ENCODE results near the gene PHEX. TPM values are rescaled to one million over a fixed set of nuclear protein-coding genes. Genes with fewer than 3 reads are reported as not detected.

The PHEX gene
- total and polyA plus RNA-seq, 2 experiments from 2014 or later, result 0.05 to 0.21 TPM

DNA sequence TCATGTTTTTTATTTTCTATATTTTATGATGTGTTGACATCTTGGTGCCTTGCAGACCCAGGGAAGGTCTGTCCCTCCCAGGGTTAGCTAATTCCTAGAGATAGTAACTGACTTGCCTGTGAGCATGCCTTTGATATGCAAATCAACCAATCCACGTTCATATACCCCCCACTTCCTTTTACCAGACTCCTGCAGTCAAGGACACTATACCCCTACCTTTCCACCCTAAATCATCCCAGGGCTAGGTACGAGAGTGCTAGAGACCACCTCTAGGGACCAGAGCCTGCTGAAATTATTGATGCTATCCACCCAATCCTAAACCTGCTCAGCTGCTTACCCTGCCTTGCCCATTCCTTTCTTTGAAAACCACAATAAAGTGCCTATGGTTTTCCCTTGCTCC is 7.5 kb upstream of the PHEX start (continued):
- TF ChIP-seq, protein P1, sequence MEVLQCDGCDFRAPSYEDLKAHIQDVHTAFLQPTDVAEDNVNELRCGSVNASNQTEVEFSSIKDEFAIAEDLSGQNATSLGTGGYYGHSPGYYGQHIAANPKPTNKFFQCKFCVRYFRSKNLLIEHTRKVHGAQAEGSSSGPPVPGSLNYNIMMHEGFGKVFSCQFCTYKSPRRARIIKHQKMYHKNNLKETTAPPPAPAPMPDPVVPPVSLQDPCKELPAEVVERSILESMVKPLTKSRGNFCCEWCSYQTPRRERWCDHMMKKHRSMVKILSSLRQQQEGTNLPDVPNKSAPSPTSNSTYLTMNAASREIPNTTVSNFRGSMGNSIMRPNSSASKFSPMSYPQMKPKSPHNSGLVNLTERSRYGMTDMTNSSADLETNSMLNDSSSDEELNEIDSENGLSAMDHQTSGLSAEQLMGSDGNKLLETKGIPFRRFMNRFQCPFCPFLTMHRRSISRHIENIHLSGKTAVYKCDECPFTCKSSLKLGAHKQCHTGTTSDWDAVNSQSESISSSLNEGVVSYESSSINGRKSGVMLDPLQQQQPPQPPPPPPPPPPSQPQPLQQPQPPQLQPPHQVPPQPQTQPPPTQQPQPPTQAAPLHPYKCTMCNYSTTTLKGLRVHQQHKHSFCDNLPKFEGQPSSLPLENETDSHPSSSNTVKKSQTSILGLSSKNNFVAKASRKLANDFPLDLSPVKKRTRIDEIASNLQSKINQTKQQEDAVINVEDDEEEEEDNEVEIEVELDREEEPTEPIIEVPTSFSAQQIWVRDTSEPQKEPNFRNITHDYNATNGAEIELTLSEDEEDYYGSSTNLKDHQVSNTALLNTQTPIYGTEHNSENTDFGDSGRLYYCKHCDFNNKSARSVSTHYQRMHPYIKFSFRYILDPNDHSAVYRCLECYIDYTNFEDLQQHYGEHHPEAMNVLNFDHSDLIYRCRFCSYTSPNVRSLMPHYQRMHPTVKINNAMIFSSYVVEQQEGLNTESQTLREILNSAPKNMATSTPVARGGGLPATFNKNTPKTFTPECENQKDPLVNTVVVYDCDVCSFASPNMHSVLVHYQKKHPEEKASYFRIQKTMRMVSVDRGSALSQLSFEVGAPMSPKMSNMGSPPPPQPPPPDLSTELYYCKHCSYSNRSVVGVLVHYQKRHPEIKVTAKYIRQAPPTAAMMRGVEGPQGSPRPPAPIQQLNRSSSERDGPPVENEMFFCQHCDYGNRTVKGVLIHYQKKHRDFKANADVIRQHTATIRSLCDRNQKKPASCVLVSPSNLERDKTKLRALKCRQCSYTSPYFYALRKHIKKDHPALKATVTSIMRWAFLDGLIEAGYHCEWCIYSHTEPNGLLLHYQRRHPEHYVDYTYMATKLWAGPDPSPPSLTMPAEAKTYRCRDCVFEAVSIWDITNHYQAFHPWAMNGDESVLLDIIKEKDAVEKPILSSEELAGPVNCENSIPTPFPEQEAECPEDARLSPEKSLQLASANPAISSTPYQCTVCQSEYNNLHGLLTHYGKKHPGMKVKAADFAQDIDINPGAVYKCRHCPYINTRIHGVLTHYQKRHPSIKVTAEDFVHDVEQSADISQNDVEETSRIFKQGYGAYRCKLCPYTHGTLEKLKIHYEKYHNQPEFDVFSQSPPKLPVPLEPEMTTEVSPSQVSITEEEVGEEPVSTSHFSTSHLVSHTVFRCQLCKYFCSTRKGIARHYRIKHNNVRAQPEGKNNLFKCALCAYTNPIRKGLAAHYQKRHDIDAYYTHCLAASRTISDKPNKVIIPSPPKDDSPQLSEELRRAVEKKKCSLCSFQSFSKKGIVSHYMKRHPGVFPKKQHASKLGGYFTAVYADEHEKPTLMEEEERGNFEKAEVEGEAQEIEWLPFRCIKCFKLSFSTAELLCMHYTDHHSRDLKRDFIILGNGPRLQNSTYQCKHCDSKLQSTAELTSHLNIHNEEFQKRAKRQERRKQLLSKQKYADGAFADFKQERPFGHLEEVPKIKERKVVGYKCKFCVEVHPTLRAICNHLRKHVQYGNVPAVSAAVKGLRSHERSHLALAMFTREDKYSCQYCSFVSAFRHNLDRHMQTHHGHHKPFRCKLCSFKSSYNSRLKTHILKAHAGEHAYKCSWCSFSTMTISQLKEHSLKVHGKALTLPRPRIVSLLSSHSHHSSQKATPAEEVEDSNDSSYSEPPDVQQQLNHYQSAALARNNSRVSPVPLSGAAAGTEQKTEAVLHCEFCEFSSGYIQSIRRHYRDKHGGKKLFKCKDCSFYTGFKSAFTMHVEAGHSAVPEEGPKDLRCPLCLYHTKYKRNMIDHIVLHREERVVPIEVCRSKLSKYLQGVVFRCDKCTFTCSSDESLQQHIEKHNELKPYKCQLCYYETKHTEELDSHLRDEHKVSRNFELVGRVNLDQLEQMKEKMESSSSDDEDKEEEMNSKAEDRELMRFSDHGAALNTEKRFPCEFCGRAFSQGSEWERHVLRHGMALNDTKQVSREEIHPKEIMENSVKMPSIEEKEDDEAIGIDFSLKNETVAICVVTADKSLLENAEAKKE (CRISPR knock-in tag; IDR thresholded peaks at IDR 0.05), result no peak
- TF ChIP-seq CREB1 (CRISPR knock-in tag; IDR thresholded peaks at IDR 0.05; ENCODE audit: low read depth), result no peak
- no peak for TF ChIP-seq ZNF331 (CRISPR knock-in tag; IDR thresholded peaks at IDR 0.05; ENCODE audit: low read depth)
- TF ChIP-seq NANOG (IDR thresholded peaks at IDR 0.05; ENCODE audit: borderline replicate concordance), result no peak

DNA sequence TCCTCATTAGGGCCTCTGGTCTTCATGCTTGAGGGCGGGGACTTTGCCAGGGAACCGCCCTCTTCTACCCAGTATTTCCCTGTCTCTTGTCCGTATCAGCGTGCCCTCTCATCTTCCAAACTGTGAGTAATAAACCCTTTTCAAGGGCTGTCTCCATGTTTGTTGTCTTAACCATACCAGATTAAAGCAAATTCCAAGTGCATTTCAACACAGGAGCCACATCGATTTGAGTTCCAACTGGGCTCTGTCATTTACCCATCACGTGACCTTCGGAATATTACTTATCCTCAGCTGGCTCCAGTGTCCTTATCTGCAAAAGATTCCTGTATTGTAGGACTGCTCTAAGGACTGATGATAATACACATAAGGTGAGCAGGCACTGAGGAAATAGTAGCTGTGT is 6.4 kb upstream of the PHEX start:
- H3K4me2 ChIP-seq, result no peak overlapping the region
- no peaks in the 10 kb centered on the region for H3K9me2 ChIP-seq (ENCODE audit: insufficient read depth)
- H3K79me2 ChIP-seq (replicated peaks; ENCODE audit: insufficient read depth), result no peaks in the 10 kb centered on the region
- DNase-seq (ENCODE audit: low spot score) (no peak), ATAC-seq (no peak)
- no peaks in the 10 kb centered on the region for H4K20me1 ChIP-seq (replicated peaks; ENCODE audit: insufficient read depth)
- no peak overlapping the region for H2AFZ ChIP-seq
- Mint-ChIP-seq H3K36me3 (ENCODE audit: low read depth) (no peaks in the 10 kb centered on the region), H3K4me3 (no peak overlapping the region), H3K4me1 (peaks cover 14% of the 10 kb centered on the region; the same call in 2 of the 3 replicates), H3K27ac (no peak overlapping the region), H3K27me3 (ENCODE audit: insufficient read depth, low read depth, poor library complexity) (no peaks in the 10 kb centered on the region), H3K9me3 (no peaks in the 10 kb centered on the region)
- TF ChIP-seq EZH2 (IDR thresholded peaks at IDR 0.05; ENCODE audit: low read depth, unreplicated experiment) (no peak), EZH2phosphoT487 (IDR thresholded peaks at IDR 0.05; ENCODE audit: unreplicated experiment) (no peak)
- TF ChIP-seq, protein P2, sequence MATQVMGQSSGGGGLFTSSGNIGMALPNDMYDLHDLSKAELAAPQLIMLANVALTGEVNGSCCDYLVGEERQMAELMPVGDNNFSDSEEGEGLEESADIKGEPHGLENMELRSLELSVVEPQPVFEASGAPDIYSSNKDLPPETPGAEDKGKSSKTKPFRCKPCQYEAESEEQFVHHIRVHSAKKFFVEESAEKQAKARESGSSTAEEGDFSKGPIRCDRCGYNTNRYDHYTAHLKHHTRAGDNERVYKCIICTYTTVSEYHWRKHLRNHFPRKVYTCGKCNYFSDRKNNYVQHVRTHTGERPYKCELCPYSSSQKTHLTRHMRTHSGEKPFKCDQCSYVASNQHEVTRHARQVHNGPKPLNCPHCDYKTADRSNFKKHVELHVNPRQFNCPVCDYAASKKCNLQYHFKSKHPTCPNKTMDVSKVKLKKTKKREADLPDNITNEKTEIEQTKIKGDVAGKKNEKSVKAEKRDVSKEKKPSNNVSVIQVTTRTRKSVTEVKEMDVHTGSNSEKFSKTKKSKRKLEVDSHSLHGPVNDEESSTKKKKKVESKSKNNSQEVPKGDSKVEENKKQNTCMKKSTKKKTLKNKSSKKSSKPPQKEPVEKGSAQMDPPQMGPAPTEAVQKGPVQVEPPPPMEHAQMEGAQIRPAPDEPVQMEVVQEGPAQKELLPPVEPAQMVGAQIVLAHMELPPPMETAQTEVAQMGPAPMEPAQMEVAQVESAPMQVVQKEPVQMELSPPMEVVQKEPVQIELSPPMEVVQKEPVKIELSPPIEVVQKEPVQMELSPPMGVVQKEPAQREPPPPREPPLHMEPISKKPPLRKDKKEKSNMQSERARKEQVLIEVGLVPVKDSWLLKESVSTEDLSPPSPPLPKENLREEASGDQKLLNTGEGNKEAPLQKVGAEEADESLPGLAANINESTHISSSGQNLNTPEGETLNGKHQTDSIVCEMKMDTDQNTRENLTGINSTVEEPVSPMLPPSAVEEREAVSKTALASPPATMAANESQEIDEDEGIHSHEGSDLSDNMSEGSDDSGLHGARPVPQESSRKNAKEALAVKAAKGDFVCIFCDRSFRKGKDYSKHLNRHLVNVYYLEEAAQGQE (IDR thresholded peaks at IDR 0.05; ENCODE audit: unreplicated experiment), result no peak
- H3K27me3 ChIP-seq (ENCODE audit: insufficient read depth), result no peaks in the 10 kb centered on the region
- no peaks in the 10 kb centered on the region for H3F3A ChIP-seq (replicated peaks; ENCODE audit: low read depth)
- H3K4me1 ChIP-seq (ENCODE audit: insufficient read depth), result peaks cover 3% of the 10 kb centered on the region; the same call in 1 of the 2 replicates
- no peak overlapping the region for H3K27ac ChIP-seq (ENCODE audit: low read depth)
- H3K36me3 ChIP-seq (ENCODE audit: insufficient read depth), result no peaks in the 10 kb centered on the region
- H3K4me3 ChIP-seq, result no peak overlapping the region
